Measurements from ENCODE around the gene PTPN12.
"Not testable (repeated sequence)": the region's sequence is repeated elsewhere in the genome, so short reads cannot be mapped to it uniquely, and the experiment has no call there.

Gene PTPN12

DNA sequence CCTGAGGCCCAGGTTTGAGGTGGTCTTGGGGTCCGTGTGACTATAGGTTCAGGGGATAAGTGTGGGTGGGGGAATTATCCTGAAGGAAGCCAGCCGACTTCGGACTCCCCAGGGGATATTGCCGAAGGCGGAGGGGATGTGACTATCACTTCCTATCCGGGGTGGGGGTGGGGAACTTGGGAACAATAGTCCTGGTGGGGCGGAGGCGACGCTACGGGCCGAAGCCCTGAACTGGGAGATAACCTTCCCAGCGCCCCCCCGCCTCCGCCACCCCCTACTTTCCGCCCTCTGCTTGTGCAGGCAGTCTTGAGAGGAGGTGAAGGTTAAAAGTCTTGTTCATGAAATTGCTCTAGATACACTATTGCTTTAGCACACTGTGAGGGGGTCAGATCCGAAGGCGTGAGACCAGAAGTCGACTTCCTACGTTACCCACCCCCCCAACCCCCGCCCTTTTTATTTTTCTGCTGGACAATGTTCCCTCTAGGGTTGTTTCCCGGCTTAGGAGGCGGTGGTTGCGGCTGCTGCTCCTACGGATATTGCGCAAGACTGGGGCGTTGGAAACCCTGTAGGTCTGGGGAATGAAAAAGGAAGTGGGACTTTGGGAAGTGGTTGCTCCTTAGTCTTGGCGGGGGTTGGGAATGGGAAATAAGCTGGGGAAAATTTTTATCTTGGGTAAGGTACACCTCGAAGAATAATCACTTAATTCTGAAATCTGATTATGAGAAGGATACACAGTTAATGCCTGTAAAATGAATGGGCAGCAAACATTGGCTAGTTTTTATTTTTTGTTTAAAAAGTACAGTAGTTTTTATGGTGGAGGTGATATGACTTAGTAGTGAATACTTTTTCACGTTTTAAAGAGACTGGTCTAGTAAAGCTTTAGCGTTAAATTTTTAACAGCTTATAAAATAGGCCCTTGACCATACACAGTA, 1.5 kb downstream of the PTPN12 start:
- DNase-seq: peak; percentile 89 to 92

DNA sequence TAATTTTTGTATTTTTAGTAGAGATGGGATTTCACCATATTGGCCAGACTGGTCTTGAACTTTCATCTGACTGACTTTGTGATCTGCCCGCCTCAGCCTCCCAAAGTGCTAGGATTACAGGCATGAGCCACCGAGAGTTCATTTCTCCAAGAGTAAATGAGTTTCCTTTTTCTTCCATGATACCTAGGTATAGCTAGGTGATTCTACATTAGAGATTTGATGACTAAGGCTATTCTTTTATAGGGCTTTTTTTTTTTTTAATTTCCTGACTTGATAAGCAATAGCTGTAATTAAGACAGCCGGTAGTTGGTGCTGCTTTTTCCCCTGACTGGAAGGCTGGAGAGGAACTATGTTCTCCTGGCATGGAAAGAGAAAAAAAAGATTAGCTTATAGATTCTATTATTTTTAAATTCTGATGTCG, 3.3 kb downstream of the PTPN12 start:
- DNase-seq: no peak

DNA sequence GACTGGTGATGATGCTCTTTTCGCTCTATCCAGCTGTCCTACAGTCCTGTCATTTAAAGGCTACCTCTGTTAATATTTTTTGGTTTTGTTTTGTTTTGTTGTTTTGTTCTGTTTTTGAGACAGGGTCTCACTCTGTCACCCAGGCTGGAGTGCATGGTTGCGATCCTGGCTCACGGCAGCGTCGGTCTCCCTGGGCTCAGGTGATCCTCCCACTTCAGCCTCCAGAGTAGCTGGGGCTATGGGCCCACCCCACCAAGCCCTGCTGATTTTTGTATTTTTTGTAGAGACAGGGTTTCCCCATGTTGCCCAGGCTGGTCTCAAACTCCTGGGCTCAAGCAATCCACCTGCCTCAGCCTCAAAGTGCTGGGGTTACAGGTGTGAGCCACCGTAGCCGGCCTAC, 3.9 kb downstream of the PTPN12 start:
- DNase-seq: not testable (repeated sequence)

DNA sequence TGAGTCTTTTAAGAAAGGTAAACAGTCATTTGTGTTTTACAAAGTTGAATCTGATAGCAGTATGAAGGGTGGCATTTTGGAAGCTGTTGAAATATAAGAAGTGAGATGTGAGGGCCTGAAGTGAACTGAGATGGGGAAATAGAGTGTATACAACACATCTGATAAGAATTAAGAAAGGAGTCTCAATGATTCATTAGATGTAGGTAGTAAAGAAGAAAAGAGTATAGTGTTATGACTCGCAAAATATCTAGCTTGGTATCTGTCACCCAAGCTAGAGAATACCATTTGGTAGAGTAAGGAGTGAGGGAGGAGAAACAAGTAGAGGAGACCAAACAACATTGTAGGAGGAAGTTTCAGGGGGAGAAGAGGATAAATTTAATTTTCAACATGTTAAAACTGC, 5.3 kb downstream of the PTPN12 start:
- no peak for DNase-seq

DNA sequence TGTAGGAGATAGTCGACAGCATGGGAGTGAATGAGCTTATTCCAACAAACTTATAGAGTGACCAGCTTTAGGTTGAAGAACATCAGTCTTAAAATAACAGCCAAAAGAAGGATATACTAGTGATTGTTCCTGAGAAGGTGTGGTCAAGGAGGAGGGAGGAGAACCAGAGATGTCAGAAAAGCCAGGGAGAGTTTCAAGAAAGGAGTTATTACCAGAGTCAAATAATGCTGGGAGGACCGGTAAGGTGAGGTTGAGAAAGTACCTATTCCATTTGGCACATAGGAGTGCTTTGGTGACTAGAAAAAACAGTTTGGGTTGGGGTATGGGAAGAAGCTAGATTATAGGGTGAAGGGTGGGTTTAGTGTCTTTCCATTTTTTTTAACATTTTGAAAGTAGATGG, 5.8 kb downstream of the PTPN12 start:
- no peak for DNase-seq

DNA sequence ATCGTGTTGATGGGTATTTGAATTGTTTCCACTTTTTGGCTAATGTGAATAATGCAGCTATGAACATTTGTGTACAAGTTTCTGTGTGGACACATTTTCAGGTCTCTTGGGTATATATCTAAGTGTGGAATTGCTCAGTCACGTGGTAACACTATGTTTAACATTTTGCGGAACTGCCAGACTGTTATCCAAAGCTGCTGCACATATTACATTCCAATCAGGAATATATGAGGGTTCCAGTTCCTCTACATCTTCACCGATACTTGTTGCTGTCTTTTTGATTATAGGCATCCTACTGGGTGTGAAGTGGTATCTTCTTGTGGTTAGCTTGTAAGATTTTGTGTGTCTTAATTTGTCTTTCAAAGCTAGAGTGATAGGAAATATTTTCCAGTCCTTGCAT, 6.8 kb downstream of the PTPN12 start:
- DNase-seq: no peak

DNA sequence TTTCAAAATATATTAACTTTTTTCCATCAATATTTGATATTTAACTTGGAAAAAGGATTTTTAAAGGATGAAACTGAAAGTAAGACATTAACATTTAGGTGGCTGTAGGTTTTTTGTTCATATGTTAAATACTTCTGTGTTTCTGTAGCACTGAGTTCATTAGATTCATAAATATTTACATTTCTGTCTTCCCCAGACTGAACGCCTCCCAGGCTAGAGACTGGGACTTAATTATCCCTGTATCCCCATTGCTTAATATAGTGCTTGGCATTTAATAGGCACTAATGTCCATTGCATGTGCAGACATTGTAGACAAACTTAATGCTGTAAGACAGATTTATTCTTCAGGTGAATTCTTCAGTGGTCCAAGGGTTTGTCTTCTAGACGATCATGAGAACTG, 7.4 kb downstream of the PTPN12 start:
- DNase-seq: no peak

DNA sequence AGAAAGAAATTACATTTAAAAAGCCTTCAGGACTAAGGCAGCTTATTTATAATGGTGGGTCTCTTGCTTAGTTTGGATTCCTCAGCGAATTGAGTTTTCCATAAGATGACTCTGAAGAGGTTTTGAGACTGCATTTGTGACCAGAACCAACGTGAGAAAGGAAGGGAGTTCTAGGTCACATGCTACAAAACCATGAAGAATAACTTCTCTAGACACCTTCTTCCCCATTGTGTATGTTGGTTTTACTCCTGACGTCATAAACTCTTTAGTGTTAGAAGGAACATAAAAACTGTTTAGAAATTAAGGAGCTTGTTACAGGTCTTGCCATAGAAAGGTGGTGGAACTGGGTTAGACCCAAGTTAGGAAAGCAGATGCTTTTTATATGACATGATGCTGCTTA, 11.1 kb downstream of the PTPN12 start:
- no peak for DNase-seq

DNA sequence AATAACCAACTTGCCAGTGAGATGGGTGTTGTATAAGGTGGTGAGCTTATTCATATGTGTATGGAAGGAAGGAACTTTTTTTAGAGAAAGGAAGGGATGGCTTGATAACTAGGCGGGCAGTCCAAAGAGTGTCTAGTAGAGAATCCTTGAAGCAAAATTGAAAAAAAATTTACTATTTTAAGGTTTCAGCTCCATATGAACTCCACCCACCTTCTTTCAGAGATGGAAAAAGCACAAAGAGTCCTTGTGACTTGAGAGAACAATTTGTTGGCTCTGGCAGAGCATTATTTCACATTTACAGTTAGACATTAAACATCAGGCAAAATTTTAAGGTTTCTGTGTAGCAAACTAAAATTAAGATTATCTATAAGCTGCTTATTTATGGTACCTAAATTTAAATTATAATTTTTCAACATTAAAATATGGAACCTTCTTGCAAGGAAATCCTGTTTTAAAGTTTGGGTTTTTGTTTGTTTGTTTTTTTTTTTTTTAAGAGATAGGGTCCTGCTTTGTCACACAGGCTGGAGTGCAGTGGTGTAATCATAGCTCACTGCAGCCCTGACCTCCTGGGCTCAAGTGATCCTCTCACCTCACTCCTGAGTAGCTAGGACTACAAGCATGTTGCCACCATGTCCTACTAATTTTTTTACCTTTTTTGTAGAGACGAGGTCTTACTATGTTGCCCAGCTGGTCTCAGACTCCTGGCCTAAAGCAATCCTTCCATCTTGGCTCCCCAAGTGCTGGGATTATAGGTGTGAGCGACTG, 12.2 kb downstream of the PTPN12 start:
- DNase-seq: no peak

DNA sequence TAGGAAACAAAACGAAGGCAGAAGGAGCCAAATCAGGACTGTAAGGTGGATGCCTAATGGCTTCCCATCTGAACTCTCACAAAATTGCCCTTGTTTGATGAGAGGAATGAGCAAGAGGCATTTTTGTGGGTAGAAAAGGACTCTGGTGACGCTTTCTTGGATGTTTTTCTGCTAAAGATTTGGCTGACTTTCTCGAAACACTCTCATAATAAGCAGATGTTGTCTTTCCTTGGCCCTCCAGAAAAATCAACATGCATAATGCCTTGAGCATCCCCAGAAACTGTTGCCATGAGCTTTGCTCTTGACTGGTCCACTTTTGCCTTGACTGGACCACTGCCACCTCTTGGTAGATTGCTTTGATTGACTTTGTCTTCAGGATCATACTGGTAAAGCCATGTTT, 13.5 kb downstream of the PTPN12 start:
- DNase-seq: no peak

DNA sequence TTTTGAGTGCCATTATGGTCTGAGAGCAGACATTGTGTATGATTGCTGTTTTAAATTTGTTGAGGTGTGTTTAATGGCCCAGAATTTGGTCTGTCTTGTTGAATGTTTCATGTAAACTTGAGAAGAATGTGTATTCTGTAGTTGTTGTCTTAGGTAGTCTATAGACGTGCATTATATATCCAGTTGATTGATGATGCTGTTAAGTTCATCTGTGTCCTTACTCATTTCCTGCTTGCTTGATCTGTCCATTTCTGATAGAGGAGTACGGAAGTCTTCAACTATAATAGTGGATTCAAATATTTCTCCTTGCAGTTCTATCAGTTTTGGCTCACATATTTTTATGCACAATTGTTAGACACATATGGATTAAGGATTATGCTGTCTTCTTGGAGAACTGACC, 16.0 kb downstream of the PTPN12 start:
- DNase-seq: no peak

DNA sequence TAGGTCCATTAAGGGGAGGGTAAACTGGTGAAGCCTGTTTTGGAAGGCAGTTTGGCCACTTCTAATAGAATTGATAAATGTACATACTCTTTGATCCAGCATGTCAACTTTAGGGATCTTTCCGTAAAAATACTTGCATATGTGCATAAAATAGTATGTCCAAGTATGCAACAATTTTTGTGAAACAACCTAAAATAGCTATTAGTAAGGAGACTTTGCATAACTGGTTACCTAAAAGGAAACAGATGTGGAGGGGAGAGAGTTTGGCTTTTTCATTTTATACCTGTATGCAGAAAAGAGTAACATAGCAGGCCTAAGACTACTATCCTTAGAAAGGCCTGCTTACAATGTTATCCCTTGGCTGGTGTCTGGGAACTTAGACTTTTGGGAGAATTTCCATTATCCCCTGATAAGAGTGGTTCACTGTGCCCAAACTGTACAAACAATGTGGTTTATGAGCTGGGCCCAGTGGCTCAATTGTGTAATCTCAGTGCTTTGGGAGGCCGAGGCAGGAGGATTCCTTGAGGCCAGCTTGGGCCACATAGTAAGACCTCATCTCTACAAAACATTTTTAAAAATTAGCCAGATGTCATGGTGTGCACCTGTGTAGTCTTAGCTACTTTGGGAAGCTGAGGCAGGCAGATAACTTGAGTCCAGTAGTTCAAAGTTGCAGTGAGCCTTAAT, 21.3 kb downstream of the PTPN12 start:
- no peak for DNase-seq

DNA sequence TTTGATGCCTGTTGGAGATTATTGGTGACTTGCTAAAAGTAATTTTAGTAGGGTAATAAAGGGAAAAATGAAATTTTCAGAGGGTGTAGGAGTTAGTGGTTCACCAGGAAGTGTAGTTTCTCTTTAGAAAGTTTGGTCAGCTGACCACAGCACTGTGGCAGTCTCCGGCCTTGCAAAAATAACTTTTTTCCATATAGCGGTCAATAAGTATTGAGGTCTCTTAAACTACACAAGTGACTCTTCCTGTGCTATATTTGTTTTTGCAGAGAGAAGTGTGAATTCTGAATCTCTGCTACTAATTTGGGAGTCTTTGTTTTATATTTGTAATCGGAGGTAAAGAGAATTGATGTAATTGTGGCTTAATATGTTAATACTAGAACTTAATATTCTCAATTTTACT, 24.3 kb downstream of the PTPN12 start:
- DNase-seq: no peak

DNA sequence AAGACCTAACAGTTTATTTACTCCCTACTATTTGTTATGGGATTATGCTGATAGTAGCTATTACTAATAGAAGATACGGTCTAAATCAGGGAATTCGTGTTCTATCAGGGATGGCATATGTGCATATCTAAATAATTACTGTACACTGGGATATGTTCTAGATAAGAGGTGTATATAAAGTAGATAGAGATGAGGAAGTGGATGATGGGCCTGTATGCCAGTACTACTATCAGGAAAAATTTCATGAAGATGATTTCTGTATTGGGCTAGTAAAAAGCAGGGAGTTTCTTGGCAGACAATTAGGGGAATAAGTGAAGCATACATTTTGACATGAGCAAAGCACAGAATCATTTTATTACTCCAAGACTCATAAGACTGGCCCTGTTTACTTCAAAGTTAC, 26.2 kb downstream of the PTPN12 start:
- no peak for DNase-seq

DNA sequence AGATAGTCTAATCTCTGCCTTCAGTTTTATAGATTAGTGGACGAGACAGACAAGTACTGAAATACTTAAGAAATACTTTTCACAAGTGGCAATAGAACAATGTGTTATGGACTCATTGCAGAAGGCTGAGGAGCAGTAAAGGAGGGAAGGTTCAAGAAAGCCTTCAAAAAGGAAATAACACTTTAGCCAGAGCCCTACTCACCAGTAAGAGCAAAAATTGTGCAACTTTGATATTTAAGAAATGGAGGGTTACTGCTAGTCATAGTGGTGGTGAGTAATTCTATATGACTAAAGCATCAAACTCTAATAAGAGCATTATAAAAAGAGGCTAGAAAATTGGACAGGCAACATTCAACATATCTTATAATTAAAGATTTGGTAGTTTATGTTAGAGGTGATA, 28.8 kb downstream of the PTPN12 start:
- DNase-seq: no peak

DNA sequence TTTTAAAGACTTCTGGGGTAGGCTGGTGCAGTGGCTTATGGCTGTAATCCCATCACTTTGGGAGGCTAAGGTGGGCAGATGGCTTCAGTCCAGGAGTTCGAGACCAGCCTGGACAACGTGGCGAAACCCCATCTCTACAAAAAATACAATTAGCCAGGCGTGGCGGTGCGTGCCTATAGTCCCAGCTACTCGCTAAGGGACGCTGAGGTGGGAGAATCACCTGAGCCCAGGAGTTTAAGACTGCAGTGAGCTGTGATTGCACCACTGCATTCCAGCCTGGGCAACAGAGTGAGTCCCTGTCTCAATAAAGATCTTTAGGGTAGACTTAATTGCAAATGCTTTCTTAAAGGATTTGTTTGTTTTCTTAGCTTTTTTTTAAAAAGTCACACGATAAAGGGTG, 29.3 kb downstream of the PTPN12 start:
- no peak for DNase-seq

DNA sequence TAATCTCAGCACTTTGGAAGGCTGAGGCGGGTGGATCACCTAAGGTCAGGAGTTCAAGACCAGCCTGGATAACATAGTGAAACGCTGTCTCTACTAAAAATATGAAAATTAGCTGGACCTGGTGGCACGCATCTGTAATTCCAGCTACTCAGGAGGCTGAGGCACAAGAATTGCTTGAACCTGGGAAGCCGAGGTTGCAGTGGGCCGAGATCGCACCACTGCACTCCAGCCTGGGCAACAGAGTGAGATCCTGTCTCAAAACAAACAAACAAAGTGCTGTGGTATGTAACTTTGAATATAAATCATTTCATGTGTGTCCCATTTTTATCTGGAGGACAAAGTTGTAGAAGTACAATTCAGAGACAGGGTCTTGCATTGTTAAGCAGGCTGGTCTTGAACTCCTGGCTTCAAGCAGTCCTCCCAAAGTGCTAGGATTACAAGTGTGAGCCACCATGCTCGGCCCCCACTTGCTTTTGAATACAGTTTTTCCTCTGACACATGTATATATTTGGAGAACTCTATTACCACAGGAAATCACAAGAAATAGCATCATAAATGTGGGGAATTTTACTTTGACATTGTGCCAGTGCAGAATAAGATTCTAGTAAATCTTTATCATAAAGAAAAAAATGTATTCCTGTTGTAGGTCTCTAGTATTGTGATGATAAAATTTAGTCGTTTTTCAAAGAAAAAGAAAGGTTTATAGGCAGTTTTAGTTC, 32.6 kb downstream of the PTPN12 start:
- no peak for DNase-seq

DNA sequence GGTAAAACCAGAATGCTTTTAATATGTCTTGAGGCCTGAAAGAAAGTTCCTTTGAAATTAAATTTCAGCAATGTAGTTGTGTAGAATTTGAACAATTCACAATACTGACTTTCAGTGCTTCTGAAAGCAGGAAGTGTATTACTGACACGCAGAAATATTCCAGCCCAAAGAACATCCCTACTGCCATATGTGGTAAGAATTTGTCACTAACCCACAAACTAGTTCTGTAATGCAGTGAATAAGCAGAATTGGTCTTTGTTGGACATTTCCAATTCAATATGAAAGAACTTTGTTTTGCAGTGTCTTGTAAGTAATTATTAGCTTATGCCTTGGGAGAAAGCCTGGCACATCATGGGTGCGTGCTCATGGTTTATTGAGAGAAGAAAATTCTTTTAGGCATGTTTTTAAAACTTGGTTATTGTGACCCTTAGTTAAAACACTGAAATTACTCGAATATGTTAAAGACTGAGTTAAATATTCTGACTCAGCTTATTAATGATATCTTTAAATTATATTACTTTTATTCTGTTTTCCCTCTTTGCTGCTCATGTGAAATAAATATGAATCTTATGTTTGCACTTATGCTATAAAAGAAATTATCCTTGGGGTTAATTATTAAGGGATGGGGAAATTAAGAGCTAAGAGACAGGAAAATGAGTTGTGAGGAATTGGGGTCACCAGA, 33.4 kb downstream of the PTPN12 start:
- DNase-seq: no peak

DNA sequence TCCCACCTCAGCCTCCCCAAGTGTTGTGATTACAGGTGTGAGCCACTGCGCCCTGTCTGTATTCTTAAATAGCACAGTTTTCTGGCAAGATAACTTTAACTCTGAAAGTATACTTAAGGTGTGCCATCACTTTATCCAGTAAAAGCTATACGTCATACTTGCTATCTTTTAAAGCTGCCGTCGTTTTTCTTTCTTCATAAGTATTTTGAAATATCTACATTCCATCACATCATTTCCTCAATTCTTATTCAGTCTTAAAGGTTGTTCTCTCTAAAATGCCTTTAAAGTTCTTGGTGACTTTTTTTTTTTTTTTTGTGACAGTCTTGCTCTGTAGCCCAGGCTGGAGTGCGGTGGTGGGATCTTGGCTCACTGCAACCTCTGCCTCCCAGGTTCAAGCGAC, 34.7 kb downstream of the PTPN12 start:
- DNase-seq: no peak

DNA sequence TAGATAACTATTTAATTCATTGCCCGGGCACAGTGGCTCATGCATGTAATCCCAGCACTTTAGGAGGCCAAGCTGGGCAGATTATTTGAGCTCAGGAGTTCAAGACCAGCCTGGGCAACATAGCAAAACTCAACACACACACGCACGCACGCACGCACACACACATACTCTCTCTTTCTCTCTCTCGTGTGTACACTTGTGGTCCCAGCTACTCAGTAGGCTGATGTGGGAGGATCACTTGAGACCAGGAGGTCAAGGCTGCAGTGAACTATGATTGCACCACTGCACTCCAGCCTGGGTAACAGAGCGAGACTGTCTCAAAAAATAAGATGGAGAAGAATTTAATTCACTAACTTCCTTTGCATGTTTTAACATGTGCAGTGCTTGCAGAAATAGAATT, 38.1 kb downstream of the PTPN12 start:
- DNase-seq: no peak

DNA sequence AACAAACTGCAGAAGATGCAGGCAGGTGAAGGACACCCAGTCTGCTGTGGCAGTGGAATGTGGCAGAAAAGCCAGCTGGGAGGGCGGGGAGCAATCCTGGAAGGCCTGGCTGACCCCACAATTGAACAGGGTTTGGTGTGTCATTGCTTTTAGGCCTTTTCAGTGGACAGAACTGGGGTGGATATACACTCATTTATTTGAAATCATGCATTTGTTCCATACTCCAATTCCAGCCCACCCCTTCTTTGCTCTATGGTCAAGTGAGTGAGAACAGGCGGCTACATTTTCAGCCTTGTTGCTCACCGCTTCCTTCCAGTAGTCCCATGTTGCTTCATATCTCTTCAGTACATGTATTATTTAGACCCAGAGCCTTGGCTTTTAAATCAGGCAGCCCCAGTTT, 39.8 kb downstream of the PTPN12 start:
- DNase-seq: no peak

DNA sequence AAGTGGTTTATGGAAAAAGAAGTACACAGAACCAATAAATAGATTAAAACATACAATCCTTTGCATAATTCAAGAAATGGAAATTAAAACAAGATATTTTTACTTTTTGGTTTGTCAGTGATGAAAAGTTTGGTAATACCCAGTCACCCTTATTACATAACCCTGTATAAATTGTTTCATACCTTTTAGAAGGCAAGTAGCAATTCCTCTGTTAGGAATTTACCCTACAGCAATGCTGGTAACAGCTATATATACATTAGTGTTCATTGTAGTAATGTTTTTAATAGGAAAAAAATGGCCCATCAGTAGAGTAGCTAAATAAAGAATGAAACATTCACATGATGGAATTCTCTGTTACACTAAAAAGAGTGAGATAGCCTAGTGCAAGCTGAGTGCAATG, 42.7 kb downstream of the PTPN12 start:
- no peak for DNase-seq
